ENCODE data around the gene PRLHR. TPM values are rescaled to one million over a fixed set of nuclear protein-coding genes. Genes with fewer than 3 reads are reported as not detected.

Gene PRLHR
- total RNA-seq, 4 donors from 2014 or later: not detected

DNA sequence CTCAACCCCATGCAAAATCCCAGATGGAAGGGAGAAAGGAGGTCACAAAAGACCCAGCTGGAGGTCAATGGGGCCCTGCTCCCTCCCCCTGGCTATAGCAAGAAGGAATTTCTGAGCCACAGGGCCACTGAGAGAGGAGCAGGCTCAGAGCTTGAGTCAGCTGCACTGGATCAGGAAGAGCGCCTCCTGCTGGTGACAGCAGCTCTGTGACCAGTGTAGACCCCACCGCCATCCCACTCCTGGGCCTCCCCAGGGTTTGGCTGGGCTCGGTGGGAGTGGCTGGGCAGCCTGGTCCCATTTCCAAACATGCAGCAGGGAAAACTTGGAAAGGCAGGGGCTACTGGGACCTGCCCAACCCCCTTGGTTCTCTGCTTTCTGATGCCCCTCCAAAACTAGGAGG, 31.5 kb upstream of the PRLHR start:
- TF ChIP-seq, protein P1, sequence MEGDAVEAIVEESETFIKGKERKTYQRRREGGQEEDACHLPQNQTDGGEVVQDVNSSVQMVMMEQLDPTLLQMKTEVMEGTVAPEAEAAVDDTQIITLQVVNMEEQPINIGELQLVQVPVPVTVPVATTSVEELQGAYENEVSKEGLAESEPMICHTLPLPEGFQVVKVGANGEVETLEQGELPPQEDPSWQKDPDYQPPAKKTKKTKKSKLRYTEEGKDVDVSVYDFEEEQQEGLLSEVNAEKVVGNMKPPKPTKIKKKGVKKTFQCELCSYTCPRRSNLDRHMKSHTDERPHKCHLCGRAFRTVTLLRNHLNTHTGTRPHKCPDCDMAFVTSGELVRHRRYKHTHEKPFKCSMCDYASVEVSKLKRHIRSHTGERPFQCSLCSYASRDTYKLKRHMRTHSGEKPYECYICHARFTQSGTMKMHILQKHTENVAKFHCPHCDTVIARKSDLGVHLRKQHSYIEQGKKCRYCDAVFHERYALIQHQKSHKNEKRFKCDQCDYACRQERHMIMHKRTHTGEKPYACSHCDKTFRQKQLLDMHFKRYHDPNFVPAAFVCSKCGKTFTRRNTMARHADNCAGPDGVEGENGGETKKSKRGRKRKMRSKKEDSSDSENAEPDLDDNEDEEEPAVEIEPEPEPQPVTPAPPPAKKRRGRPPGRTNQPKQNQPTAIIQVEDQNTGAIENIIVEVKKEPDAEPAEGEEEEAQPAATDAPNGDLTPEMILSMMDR (IDR thresholded peaks at IDR 0.05; ENCODE audit: low read depth): no peak

DNA sequence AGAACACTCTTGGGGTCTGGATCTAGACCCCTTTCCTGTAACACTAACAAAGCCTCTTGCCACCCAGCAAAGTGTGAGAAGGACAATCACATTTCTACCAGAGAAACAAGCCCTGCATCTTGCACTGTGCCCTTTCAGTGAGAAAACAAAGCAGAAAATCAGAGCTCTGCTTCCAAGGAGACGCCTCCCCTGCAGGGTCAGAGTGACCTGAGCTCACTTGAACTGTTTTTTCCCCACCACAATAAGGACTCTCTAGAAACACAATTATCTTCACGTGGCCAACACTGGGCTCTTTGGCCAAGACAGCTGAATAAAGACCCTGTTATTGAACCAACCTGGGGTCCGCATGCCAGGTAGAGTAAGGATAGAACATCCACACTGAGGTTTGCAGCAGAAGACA, 30.1 kb upstream of the PRLHR start:
- TF ChIP-seq, protein P1 (IDR thresholded peaks at IDR 0.05; ENCODE audit: low read depth): no peak

DNA sequence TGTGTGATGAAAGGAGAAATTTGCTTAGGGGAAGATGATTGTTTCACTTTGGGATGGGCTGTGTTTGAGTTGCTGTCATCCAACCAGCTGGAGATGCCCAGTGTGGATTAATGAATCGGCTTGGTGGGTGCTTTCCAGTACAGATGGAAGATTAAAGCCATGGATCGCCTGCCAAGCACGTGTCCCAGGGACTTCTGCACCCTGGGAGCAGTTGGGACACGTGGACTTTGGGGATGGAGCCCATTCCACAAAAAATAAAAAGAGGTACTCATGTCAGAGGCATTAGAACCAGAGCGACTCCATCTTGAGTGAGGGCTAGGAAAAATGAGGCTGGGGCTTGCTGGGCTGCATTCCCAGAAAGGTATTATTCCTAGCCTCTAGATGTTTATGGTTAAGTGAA, 29.3 kb upstream of the PRLHR start:
- TF ChIP-seq, protein P1 (IDR thresholded peaks at IDR 0.05; ENCODE audit: low read depth): no peak

DNA sequence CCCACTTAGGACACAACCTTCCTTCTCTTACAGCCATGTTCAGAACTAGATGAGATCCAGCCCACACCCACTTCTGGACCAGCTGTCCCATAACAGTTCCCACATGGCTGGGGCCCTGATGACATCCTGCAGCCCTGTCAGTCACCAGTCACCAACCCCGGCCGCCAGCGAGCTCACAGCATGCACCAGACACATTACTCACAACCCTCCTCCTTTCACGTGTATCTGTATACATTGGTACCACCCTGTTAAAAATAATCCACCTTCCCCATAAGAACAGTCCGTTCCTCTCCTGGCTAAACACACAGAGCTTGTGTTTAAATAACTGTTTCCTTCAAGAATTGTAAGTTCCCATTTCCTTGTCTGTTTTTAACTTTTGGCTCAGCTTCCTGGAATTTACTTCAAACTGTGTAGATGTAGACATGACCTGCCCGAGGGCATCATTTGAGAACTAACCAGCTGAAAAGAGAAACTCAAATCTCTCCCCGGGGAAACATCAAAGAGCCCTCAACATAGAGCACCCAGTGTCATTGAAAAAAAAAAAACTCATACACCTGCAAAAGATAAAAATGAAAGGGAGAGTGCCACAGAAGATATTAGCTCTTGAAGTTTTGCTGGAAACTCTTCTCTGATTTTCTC, 26.0 kb upstream of the PRLHR start:
- TF ChIP-seq, protein P1 (IDR thresholded peaks at IDR 0.05; ENCODE audit: low read depth): no peak

DNA sequence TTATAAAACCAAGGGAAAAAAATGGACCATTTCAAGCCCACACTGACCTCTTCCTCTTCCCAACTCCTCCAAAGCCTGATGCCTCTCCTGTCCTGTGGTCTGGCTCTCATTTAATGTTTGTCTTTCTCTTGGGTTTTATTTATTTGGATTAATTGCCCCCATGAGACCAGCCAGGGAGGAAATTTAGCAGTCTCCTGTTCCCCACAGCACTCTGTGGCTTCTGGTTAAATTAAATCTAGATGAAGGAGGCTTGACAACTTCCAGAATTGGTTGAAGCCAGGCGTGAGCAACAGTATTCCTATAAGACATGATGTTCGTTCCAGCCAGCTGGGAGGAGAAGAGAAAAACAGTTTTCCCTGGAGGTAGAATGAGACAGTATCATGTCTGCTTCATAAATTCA, 15.1 kb upstream of the PRLHR start:
- TF ChIP-seq, protein P1 (IDR thresholded peaks at IDR 0.05; ENCODE audit: low read depth): no peak

DNA sequence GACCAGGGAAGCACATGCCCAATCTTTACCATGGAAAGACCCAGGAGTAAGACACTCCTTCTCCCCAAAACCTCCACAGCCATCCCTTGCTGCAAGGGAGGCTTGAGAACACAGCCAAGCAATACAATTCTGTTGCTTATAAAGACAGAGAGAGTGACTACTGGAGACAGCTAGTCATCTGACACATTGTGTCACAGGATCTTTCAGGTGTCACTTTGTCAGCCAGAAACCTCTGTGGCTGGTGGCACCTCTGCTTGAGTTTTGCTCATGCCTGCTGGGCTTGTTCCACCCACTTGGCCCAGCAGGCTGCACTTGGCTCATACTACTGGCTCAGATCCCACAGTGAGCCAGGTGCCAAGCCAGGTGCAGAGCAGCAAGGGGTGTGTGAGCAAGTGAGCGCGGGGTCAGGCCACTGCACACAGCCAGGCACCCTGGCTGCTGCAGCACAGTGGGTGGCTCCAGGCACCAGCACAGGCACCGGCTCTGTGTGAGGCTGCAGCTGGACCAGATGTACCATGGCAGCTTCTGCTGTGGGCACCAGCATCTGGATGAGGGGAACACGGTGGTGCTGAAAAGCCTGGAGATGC, 12.4 kb upstream of the PRLHR start:
- TF ChIP-seq, protein P1 (IDR thresholded peaks at IDR 0.05; ENCODE audit: low read depth): no peak

DNA sequence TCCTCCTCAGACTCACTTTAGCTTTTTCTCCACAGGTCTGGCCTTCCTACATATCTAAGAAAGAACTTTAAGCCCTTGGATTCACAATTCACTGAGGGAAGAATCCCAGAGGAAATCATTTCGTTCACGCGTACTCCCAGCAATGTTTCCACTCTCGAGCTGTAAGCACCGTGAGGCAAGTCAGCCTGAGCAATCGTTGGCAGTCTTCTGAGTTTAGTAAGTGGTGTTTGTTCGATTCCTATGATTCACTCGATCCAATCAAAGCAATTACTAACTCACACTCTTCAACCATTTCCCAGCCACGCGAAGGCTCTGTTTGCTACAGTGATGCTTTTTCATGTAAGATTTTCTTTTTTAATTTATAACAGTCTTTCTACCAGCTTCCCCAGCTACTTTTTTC, 10.2 kb upstream of the PRLHR start:
- TF ChIP-seq, protein P1 (IDR thresholded peaks at IDR 0.05; ENCODE audit: low read depth): no peak

All from subcutaneous adipose tissue (tissue), 4 donors.